Renal cortex interstitium (tissue), 15 donors: ENCODE data around the gene TMEM167A. TPM values are rescaled to one million over a fixed set of nuclear protein-coding genes. Genes with fewer than 3 reads are reported as not detected.

Source experiments
- DNase-seq, 11 donors: peaks; one replicate each; pipeline ENCODE4 v3.0.0-alpha.2; 2013; ENCODE audit warnings: low read depth in 9 of 11, low spot score in 4 of 11; ENCODE audit errors: extremely low read depth in 1 of 11
- long read RNA-seq, 16 experiments: transcript quantifications; one replicate each; lab custom pipeline, GENCODE V29; 2026
- polyA plus RNA-seq, 3 donors: library from polyadenylated mRNA; unstranded; fragments of 120-200 nt; gene quantifications; one replicate each; pipeline ENCODE4 v1.2.1, GENCODE V29; 2013; ENCODE audit not compliant: insufficient read length in 3 of 3

TMEM167A gene, protein sequence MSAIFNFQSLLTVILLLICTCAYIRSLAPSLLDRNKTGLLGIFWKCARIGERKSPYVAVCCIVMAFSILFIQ
- polyA plus RNA-seq = 100 to 1,000 TPM in 2 of 3 donors, 10 to 100 TPM in 1; 96.2 to 129 (median 105) TPM
- long read RNA-seq, donor 1, full-length matches to known transcripts = 13 of 13 reads
- long read RNA-seq, donor 1, partial matches to known transcripts = 0 of 13 reads
- long read RNA-seq, donor 1, other reads (novel, unspliced or antisense) = 0 of 13 reads
- long read RNA-seq, donor 2, full-length matches to known transcripts = 27 of 40 reads
- long read RNA-seq, donor 2, partial matches to known transcripts = 13 of 40 reads
- long read RNA-seq, donor 2, other reads (novel, unspliced or antisense) = 0 of 40 reads
- long read RNA-seq, donor 3, full-length matches to known transcripts = 66 of 75 reads
- long read RNA-seq, donor 3, partial matches to known transcripts = 9 of 75 reads
- long read RNA-seq, donor 3, other reads (novel, unspliced or antisense) = 0 of 75 reads
- long read RNA-seq, donor 4, full-length matches to known transcripts = 36 of 57 reads
- long read RNA-seq, donor 4, partial matches to known transcripts = 21 of 57 reads
- long read RNA-seq, donor 4, other reads (novel, unspliced or antisense) = 0 of 57 reads
- long read RNA-seq, donor 5 = 0 reads
- long read RNA-seq, donor 6, full-length matches to known transcripts = 35 of 35 reads
- long read RNA-seq, donor 6, partial matches to known transcripts = 0 of 35 reads
- long read RNA-seq, donor 6, other reads (novel, unspliced or antisense) = 0 of 35 reads
- long read RNA-seq, donor 7, full-length matches to known transcripts = 47 of 71 reads
- long read RNA-seq, donor 7, partial matches to known transcripts = 24 of 71 reads
- long read RNA-seq, donor 7, other reads (novel, unspliced or antisense) = 0 of 71 reads
- long read RNA-seq, donor 8 = 0 reads
- long read RNA-seq, donor 9, full-length matches to known transcripts = 40 of 47 reads
- long read RNA-seq, donor 9, partial matches to known transcripts = 7 of 47 reads
- long read RNA-seq, donor 9, other reads (novel, unspliced or antisense) = 0 of 47 reads
- long read RNA-seq, donor 10, full-length matches to known transcripts = 42 of 48 reads
- long read RNA-seq, donor 10, partial matches to known transcripts = 6 of 48 reads
- long read RNA-seq, donor 10, other reads (novel, unspliced or antisense) = 0 of 48 reads
- long read RNA-seq, donor 11, full-length matches to known transcripts = 40 of 40 reads
- long read RNA-seq, donor 11, partial matches to known transcripts = 0 of 40 reads
- long read RNA-seq, donor 11, other reads (novel, unspliced or antisense) = 0 of 40 reads
- long read RNA-seq, donor 12, full-length matches to known transcripts = 17 of 24 reads
- long read RNA-seq, donor 12, partial matches to known transcripts = 7 of 24 reads
- long read RNA-seq, donor 12, other reads (novel, unspliced or antisense) = 0 of 24 reads
- long read RNA-seq, donor 13 = 0 reads
- long read RNA-seq, donor 14, full-length matches to known transcripts = 55 of 60 reads
- long read RNA-seq, donor 14, partial matches to known transcripts = 5 of 60 reads
- long read RNA-seq, donor 14, other reads (novel, unspliced or antisense) = 0 of 60 reads
- long read RNA-seq, donor 15, full-length matches to known transcripts = 14 of 14 reads
- long read RNA-seq, donor 15, partial matches to known transcripts = 0 of 14 reads
- long read RNA-seq, donor 15, other reads (novel, unspliced or antisense) = 0 of 14 reads
- long read RNA-seq, donor 16, full-length matches to known transcripts = 112 of 119 reads
- long read RNA-seq, donor 16, partial matches to known transcripts = 7 of 119 reads
- long read RNA-seq, donor 16, other reads (novel, unspliced or antisense) = 0 of 119 reads

DNA sequence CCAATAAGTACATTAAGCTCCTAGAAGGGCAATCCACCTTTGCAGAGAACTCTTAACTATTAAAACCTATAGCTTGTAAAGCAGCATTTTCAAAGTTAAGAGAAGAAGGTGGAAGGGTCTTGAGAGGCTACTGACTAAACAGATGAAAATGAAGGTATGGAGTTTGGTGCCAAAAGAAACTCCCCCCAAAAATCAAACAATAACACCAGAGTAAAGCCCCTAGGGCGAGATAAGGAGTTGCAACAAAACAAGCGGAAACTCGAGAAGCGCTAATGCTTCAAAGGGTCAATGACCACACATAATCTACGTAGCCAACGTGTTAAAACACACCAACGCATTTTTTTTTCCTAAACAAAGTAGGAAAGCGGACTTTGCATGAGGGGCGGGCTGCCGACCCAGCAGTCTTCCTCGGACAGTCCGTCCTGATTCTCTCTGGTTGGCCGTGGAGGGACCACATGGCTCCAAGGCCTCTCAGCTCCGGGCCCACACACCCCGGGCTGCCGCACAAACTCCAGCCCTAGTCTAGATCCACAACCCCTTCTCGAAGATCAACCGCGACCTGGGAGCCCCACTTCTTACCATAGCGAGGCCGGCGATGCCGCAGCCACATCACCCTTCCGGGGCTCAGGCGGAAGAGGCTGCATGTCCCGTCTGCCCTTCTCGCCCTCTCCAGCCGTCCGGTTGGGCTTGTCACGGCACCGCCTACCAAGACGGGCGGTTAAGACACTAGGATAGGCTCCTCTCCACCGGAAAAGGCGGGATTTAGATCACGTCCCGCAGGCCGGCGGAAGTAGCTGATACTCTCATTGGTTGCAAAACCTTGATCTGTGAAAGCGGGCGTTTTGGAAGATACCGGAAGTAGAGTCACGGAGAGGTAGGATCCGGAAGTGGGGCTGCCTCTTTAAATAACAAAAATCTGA, at the start of gene TMEM167A, which contains the start of gene XRCC4:
Gene TMEM167A, minus strand, starts transcription at position 653 of the 920 bp plus-strand sequence. Its CDS starts 71 bp downstream, at position 582.
Gene XRCC4, plus strand, starts transcription at position 806 of the 920 bp plus-strand sequence. CDS start 27,373 bp downstream, outside the sequence.
- DNase-seq = peak; percentile 88 to 99 (median 96)

DNA sequence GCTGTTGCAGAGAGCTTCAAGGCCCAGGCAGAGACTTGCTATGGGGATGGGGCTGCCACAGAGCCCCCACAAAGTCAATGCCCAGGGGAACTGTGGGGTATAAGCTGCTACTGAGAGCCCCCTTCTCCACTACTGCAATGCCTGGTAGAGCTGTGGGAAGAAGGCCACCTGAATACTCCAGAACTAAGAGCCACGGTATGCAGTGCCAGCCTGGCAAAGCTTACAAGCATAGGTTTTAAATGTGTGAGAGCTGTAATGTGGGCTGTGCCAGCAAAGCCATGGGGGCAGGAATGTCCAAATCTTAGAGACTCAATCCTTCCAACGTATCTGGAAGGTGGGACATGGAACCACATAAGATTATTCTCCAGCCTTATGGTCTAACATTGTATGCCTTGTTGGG, 49.3 kb upstream of the TMEM167A start:
- DNase-seq = no peak

DNA sequence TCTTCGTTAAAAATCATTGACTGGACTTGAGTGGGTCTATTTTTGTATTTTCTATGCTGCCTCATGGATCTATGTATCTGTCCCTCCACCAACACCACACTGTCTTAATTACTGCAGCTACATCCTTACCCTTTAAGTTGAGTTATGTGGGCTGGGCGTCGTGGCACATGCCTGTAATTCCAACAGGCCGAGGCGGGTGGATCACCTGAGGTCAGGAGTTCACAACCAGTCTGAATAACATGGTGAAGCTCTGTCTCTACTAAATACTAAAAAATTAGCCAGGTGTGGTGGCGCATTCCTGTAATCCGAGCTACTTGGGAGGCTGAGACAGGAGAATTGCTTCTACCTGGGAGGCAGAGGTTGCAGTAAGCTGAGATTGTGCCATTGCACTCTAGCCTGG, 48.4 kb upstream of the TMEM167A start:
- DNase-seq = no peak

DNA sequence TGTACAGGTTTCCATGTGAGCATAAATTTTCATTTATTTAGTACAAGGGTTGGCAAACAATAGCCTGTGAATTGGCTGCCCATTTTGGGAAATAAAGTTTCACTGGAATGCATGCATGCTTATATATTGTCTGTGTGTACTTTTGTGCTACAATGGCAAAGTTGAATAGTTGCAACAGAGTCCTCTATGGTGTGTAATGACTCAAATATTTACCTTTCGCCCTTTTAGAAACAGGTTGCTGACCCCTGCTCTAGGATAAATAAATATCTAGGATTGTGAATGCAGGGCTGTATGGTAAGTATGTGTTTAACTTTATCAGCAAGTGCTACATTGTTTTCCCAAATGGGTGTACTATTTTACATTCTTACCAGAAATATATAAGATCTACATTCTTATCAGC, 47.4 kb upstream of the TMEM167A start:
- no peak for DNase-seq

DNA sequence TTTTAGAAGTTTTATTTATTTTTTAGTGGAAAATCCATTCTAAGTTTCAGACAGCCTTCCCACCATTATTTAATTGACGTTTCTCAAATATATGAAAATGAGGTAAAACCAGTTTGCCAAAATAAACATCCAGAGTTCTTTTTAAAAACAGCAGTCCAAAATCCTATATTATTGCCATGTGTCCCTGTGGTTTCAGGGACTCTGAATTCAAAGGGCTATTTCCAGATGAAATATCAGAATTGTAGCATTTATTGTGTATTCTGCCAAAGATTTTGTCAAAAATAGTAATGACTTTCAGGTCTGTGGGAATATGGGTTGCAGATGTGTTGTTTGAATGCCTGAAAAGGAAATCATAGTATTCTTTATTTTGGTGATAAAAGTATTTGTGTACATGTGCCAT, 41.8 kb upstream of the TMEM167A start:
- DNase-seq = no peak

DNA sequence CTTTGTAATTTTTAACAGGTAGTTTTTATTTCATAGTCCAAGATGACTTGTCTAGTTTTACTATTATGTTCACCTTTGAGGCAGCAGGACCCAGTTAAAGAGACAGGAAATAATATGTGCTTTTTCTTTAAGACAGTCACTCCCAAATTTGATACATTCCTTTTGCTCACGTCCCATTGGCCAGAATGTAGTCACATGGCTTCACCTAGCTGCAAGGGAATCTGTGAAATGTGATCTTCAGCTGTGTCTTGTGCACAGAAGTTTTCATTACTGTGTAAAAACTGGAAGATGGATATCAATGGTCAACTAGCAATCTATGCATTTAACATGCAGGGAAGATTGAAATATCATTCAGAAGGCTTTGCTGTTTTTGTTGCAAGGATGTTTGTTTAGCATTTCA, 41.3 kb upstream of the TMEM167A start:
- no peak for DNase-seq

DNA sequence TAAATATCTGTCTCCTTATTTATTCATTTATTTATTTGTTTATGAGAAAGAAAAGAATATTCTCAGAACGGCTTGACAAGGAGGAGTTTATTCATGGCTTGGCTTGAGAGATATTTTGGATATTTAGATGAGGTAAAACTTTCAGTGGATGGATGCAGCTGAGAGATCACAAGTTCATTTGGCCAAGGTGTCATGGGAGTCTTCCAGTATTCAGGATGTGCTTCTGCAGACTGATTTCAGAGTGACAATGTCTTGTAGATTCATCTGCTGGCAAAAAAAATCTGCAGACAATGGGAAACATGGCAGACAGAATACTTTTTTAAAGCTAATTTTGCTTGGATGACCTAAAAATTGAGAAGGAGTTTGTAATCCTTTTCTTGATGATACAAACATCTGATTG, 38.6 kb upstream of the TMEM167A start:
- no peak for DNase-seq

DNA sequence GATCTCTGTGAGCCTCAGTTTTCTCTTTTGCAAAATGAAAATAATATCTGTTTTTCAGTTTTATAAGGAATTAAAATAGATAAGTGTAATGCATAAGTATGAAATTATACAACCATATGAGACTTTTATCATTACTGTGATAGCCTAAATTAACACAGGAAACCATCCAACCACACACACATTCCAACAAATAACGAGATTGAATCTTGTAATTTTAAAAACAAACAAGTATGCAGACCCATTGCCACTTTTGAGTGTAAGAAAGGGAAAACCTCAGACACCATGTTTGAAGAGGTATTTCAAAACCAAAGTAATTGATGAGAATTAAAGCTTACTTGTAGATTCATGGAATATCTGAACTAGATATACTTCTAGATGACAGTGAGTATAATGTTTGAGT, 32.2 kb upstream of the TMEM167A start:
- DNase-seq = no peak

DNA sequence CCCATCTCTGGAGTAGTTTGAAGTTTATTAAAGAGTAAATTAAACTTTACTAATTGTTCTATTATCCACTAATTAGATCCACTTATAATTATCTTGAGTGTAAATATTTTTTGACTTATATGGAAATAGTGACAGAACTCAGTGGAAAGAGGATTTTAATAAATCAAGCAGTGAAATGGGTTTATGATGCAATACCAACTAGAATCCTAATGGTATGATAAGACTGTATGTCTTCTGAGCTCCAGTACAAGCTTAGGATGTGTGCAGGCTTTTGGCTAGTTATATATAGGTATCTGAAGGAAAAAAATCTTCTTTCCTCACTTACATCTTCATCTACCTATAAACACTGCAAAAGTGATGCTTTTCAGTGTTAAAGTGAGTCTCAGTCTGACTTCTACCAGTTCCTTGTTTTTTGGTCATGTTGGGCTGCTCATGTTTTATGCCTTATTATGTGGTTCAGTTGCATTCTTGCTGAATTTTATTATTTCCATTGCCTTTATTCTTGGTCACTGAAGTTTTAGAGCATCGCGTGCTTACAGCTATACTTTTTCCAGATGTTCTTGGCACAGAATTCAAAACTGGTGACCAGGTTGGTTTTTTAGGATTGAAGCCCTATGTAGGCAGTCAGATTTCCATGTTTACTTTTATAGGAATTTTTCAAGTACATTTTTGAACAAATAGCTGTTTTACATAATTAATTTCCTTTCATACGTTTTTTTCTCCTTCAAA, 30.7 kb upstream of the TMEM167A start:
- no peak for DNase-seq

DNA sequence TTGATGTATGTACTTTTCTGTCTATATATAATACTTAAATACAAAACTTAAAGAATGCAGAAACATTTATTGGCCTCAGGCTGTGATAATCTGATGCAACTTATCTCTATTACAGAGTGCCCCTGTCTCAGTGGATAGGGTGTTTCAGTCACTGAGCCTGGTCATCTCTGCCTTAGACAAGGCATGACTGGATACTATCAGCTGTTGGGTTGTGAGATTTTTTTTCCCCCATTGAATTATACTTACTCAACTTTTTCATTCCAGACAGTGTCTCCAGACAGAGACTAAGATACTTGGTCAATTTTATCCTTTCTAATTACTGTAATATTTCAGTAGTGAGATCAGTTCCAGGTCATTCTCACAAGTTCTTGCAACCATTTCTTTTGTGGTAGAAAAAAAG, 26.8 kb upstream of the TMEM167A start:
- no peak for DNase-seq

DNA sequence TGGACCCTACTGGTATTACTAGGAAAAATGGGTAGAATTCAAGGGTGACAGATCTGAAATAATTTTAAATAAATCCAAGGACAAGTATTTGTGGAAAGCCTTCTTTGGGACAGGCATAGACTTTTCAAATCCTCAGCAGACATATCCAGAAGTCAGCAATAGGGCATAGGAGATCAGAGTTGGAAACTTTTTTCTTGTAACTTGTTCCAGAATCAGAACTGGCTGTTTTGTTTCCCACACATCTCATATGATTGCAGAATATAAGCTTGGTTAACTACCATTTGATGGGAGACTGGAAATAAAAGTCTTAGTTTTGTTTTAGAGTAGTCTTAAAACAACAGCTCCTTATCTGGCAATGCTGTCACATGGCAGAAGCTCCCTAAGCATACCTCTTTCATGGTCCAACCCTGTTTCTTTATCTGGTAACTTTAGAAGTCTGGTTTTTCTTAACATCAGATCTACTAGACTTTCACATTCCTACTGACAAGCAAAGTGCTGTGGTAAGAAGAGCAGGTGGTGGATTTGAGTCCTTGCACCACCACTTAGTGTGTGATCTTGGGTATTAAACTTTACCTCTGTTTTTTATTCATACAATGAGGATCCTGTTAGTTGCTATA, 25.3 kb upstream of the TMEM167A start:
- DNase-seq = no peak

DNA sequence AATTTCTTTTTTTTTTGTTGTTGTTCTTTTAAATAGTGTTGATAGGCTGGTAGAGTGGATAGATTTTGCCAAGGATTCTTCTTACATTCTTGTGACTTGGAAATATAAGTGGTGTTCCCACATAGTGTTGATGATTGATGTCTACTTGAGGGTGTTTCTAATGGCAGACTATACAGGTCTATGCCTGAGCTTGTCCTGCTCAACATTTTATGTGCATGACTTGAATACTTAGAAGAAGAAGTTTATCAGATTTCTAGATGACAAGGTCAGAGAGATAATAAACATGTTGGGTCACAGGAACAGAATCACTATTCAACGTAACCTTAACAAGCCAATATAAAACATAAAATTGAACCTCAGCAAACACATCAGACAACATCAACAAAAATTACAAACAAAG, 24.3 kb upstream of the TMEM167A start:
- no peak for DNase-seq

DNA sequence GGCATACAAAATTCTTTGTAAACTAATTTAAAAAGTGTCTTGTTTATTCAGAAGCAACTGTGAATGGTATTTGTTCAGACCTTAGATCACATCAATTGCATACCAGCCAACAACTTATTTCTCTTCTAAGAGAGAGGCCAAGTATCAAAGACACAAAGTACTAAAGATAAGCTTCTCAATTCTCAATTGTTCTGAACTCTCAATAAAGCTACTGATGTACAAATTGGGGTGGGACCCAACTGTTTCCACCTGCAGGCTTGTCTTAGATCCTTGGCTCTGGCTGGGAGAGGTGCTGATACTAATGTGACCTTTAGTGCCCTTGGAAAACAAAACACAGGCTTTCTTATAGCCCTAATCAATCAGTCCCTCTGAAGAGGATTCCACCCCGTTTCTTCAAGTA, 22.3 kb upstream of the TMEM167A start:
- no peak for DNase-seq

DNA sequence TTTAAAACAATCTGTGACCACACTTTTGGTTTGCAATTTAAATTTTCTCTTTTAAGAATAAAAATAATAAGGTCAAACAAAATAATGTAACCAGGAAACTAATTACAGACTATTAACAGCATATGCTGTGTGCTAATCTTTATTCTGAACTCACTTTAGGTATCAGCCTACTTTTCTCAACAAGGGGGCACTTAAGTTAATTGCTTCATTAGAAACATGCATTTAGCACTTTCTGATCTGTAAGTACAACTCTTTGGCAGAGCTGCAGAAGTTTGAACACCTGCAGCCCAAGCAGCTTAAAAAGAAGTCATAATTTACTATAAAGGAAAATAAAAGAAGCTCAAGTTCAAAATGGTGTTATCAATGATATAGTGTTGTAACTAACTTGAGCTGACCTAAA, 21.8 kb upstream of the TMEM167A start:
- DNase-seq = no peak

DNA sequence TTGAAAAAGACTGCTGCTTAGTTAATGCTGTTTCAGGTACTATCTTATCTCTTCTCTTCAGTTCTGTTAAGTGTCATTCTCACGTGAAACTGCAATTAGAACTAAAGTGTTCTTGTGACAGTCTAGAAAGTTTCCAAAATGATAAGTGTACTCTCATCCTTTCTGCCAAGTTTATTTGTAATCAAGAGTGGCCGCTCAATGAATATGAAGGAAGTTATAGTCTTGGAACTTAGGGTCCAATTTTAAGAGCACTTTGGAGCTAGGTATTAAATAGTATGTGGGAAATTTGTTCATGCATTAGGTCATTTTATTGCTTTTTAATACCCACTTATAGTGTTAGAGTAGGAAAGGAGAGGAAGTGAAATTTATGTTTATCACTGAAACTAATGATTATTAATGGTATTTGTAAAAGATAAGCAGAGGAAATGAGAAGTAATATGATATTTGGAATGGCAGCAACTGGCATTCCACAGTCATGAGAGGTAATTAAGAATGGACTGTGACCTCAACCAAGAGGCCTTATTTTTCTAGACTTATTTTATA, 20.6 kb upstream of the TMEM167A start:
- peak in 1 of 11 donors; percentile 7 for DNase-seq
